GM12878 (cell line): Measurements from ENCODE around the gene SCNN1G. TPM values are rescaled to one million over a fixed set of nuclear protein-coding genes. Genes with fewer than 3 reads are reported as not detected.

ENCODE experiments used
- ATAC-seq: fragments of 200-7000 bp; cut with Tn5 transposase; 3 replicates; pipeline ENCODE4 v1.9.1; 2020; ENCODE audit warnings: mild to moderate bottlenecking, moderate library complexity
- BruUV-seq: library from RNA; stranded (reverse); fragments of 400-500 nt; replicated peaks from 2 replicates; lab custom pipeline; 2021; lab: Mats Ljungman, UMichigan
- CTCF ChIA-PET: fragments of 300-600 bp; sonication (Branson Sonifier 250); formaldehyde crosslinking; extraction: SDS; loops from one replicate; lab custom pipeline; 2021; ENCODE audit warnings: inconsistent platforms; lab: Yijun Ruan, JAX
- POLR2A ChIA-PET: fragments of 350-600 bp; formaldehyde crosslinking; extraction: SDS; loops from one replicate; lab custom pipeline; 2021; ENCODE audit warnings: inconsistent platforms; lab: Charles Lee
- RAD21 ChIA-PET: fragments of 300-600 bp; sonication (Branson Sonifier 250); formaldehyde crosslinking; loops from one replicate; lab custom pipeline; 2023; ENCODE audit warnings: antibody characterized with exemption; ENCODE audit not compliant: unreplicated experiment; lab: Charles Lee
- SMC1A ChIA-PET: fragments of 300-600 bp; sonication (Branson Sonifier 250); formaldehyde crosslinking; loops from one replicate; lab custom pipeline; 2023; ENCODE audit not compliant: unreplicated experiment, uncharacterized antibody; lab: Charles Lee
- DNase-seq: peaks from one replicate; pipeline ENCODE4 v3.0.0-alpha.2; 2011; ENCODE audit warnings: low read depth, low spot score
- FAIRE-seq: peaks from 3 replicates; lab custom pipeline; 2011; peaks lifted over from hg19 to GRCh38; lab: Jason Lieb, UNC
- H2AFZ ChIP-seq: 2 replicates; pipeline ENCODE4 v1.6.0; 2011; ENCODE audit warnings: low read depth, low read length, control low read depth; ENCODE audit not compliant: control insufficient read depth
- H3K27ac ChIP-seq: 2 replicates; pipeline ENCODE4 v1.5.1; 2011; ENCODE audit warnings: control low read depth; ENCODE audit not compliant: control insufficient read depth, insufficient read depth
- H3K27me3 ChIP-seq, 2 experiments: replicated peaks in 1 of 2; 2 replicates each; pipeline versions ENCODE4 v1.6.0 to v1.6.1; 2011; ENCODE audit warnings: low read length in 1 of 2; ENCODE audit not compliant: control insufficient read depth in 2 of 2, insufficient read depth in 2 of 2
- H3K36me3 ChIP-seq, 2 experiments: 2 replicates each; pipeline ENCODE4 v1.5.1; 2011; ENCODE audit warnings: low read length in 1 of 2; ENCODE audit not compliant: control insufficient read depth in 2 of 2, insufficient read depth in 2 of 2
- H3K4me1 ChIP-seq: 2 replicates; pipeline ENCODE4 v1.6.1; 2011; ENCODE audit warnings: mild to moderate bottlenecking, low read length, moderate library complexity, mixed read lengths; ENCODE audit not compliant: control insufficient read depth, insufficient read depth
- H3K4me2 ChIP-seq: 2 replicates; pipeline ENCODE4 v1.6.0; 2011; ENCODE audit warnings: control low read depth; ENCODE audit not compliant: control insufficient read depth, insufficient read depth
- H3K4me3 ChIP-seq: fragments of 200-600 bp; sonication (generic); 2 replicates; pipeline ENCODE4 v1.5.1; 2016
- H3K79me2 ChIP-seq: 2 replicates; pipeline ENCODE4 v1.6.0; 2011; ENCODE audit warnings: low read length; ENCODE audit not compliant: control insufficient read depth, insufficient read depth
- H3K9ac ChIP-seq: 2 replicates; pipeline ENCODE4 v1.8.0; 2011; ENCODE audit warnings: low read length, control low read depth, mixed read lengths; ENCODE audit not compliant: control insufficient read depth, insufficient read depth
- H3K9me3 ChIP-seq: replicated peaks from 3 replicates; pipeline ENCODE4 v1.5.1; 2011; ENCODE audit warnings: mild to moderate bottlenecking, low read length; ENCODE audit not compliant: control insufficient read depth, insufficient read depth
- H4K20me1 ChIP-seq: 2 replicates; pipeline ENCODE4 v1.6.0; 2011; ENCODE audit not compliant: control insufficient read depth, insufficient read depth
- CEBPB ChIP-seq, 2 experiments: fragments of 150-350 bp in 1 of 2; IDR thresholded peaks; 2 replicates each; pipeline ENCODE4 v1.6.1; 2012 to 2014; ENCODE audit warnings: low read depth in 2 of 2, low read length in 2 of 2, borderline replicate concordance in 1 of 2, inconsistent platforms in 1 of 2
- CHD1 ChIP-seq: IDR thresholded peaks from 2 replicates; pipeline ENCODE4 v1.6.1; 2012; ENCODE audit warnings: low read depth, low read length, improper control_type of control experiment
- CHD4 ChIP-seq: fragments of 200-600 bp; sonication (generic); IDR thresholded peaks from 2 replicates; pipeline ENCODE4 v1.6.1; 2016; ENCODE audit warnings: mild to moderate bottlenecking
- CREM ChIP-seq: IDR thresholded peaks from 2 replicates; pipeline ENCODE4 v1.6.1; 2014; ENCODE audit warnings: antibody characterized with exemption, low read depth
- ESRRA ChIP-seq: IDR thresholded peaks from 2 replicates; pipeline ENCODE4 v1.6.1; 2012; ENCODE audit warnings: mild to moderate bottlenecking, low read length, improper control_type of control experiment
- GATAD2B ChIP-seq: fragments of 450-650 bp; conservative IDR thresholded peaks from 2 replicates; pipeline ENCODE4 v1.6.1; 2017; ENCODE audit warnings: low read depth, mild to moderate bottlenecking, moderate library complexity
- HDGF ChIP-seq: fragments of 450-650 bp; IDR thresholded peaks from 2 replicates; pipeline ENCODE4 v1.6.1; 2016; ENCODE audit warnings: antibody characterized with exemption
- MTA2 ChIP-seq: fragments of 450-650 bp; IDR thresholded peaks from 2 replicates; pipeline ENCODE4 v1.6.1; 2016; ENCODE audit warnings: low read depth, mild to moderate bottlenecking, moderate library complexity
- NFXL1 ChIP-seq: fragments of 450-650 bp; IDR thresholded peaks from 2 replicates; pipeline ENCODE4 v1.6.1; 2017; ENCODE audit warnings: antibody characterized with exemption, mild to moderate bottlenecking, borderline replicate concordance
- NFYB ChIP-seq: IDR thresholded peaks from 2 replicates; pipeline ENCODE4 v1.6.1; 2011; ENCODE audit warnings: low read depth, mild to moderate bottlenecking, low read length, improper control_type of control experiment, moderate library complexity; ENCODE audit not compliant: insufficient read depth
- NR2F1 ChIP-seq: fragments of 450-650 bp; conservative IDR thresholded peaks from 2 replicates; pipeline ENCODE4 v1.6.1; 2017; ENCODE audit warnings: mild to moderate bottlenecking
- NRF1 ChIP-seq: conservative IDR thresholded peaks from 2 replicates; pipeline ENCODE4 v1.6.1; 2011; ENCODE audit warnings: mild to moderate bottlenecking, low read depth, low read length, improper control_type of control experiment
- RELB ChIP-seq: fragments of 450-650 bp; IDR thresholded peaks from 2 replicates; pipeline ENCODE4 v1.6.1; 2017; ENCODE audit warnings: low read depth, mild to moderate bottlenecking, moderate library complexity
- RUNX3 ChIP-seq: IDR thresholded peaks from 2 replicates; pipeline ENCODE4 v1.6.1; 2012; ENCODE audit warnings: low read length, inconsistent platforms
- SMC3 ChIP-seq: IDR thresholded peaks from 2 replicates; pipeline ENCODE4 v1.6.1; 2011; ENCODE audit warnings: low read length, improper control_type of control experiment, borderline replicate concordance
- SPI1 ChIP-seq: IDR thresholded peaks from 2 replicates; pipeline ENCODE4 v1.6.1; 2011; ENCODE audit warnings: low read depth, mild to moderate bottlenecking, low read length, moderate library complexity, borderline replicate concordance; ENCODE audit not compliant: insufficient read depth
- SRF ChIP-seq, 2 experiments: IDR thresholded peaks; 2 replicates each; pipeline ENCODE4 v1.6.1; 2011; ENCODE audit warnings: low read depth in 2 of 2, low read length in 2 of 2, mild to moderate bottlenecking in 1 of 2, moderate library complexity in 1 of 2
- ZBED1 ChIP-seq: IDR thresholded peaks from 2 replicates; pipeline ENCODE4 v1.6.1; 2016; ENCODE audit warnings: borderline replicate concordance
- ZNF217 ChIP-seq: fragments of 450-650 bp; IDR thresholded peaks from 2 replicates; pipeline ENCODE4 v1.6.1; 2017; ENCODE audit warnings: antibody characterized with exemption, mild to moderate bottlenecking
- ZNF592 ChIP-seq: fragments of 450-650 bp; IDR thresholded peaks from 2 replicates; pipeline ENCODE4 v1.6.1; 2017; ENCODE audit warnings: mild to moderate bottlenecking, moderate library complexity
- WGBS: methylation state at CpG from one replicate; pipeline ENCODE4 v1.1.6; 2016; ENCODE audit warnings: low lambda C conversion rate; ENCODE audit not compliant: insufficient replicate concordance, insufficient coverage; ENCODE audit errors: missing lambda C conversion rate; 5-methylcytosine and 5-hydroxymethylcytosine counted together
- in situ Hi-C: fragments of 300-500 bp; cut with MboI; formaldehyde crosslinking; loops from 9 replicates; pipeline ENCODE4 v1.14.3; 2018; ENCODE audit warnings: mixed read lengths
- intact Hi-C: fragments of 100-400 bp; cut with micrococcal nuclease; formaldehyde crosslinking; loops from one replicate; pipeline ENCODE4 v1.14.2; 2022; ENCODE audit not compliant: unreplicated experiment
- polyA plus RNA-seq, 11 experiments: library from polyadenylated mRNA; depleted of rRNA in 4 of 11; unstranded in 6 of 11; stranded (reverse) in 5 of 11; fragments of >200 nt; fragmentation: Nextera tagmentation in 4 of 11; fragmentation: Illumina TruSeq in 1 of 11; extraction: Ambion mirVana in 4 of 11; extraction: Trizol in 1 of 11; gene quantifications; 1 replicate in 1 of 11; 2 replicates in 10 of 11; pipeline versions ENCODE4 v1.2.1 to v1.2.3, GENCODE V29; 2011 to 2016; ENCODE audit warnings: inconsistent platforms in 2 of 11, missing spikeins in 2 of 11, low read depth in 1 of 11
- total RNA-seq, 4 experiments: library from RNA; depleted of rRNA in 3 of 4; stranded (reverse); fragments of >200 nt in 3 of 4; fragmentation: Illumina TruSeq in 1 of 4; extraction: Trizol in 1 of 4; gene quantifications; 2 replicates each; pipeline versions ENCODE4 v1.2.1 to v1.2.3, GENCODE V29; 2013 to 2021

The SCNN1G gene
- total and polyA plus RNA-seq, 10 of the 15 experiments (the other 5 are each of a cell fraction or from before 2014, with no cell fraction given), result 0.04 to 0.86 (median 0.08) TPM; not detected in 5

GRCh38 chr16:23160082-23160481, 22.5 kb upstream of the SCNN1G start:
- H3K4me1 ChIP-seq, result no peaks in the 10 kb centered on the region
- no peak overlapping the region for H3K9ac ChIP-seq
- TF ChIP-seq NRF1, result no peak
- TF ChIP-seq RUNX3, result no peak
- TF ChIP-seq NFXL1, result no peak
- TF ChIP-seq CHD4, result no peak
- TF ChIP-seq RELB, result no peak
- no peak for TF ChIP-seq GATAD2B
- no peak for TF ChIP-seq SPI1
- no peak for TF ChIP-seq SMC3
- no peak for TF ChIP-seq SRF (IDR thresholded peaks at IDR 0.05; ENCODE audit: low read depth in 2 of 2, low read length in 2 of 2)
- TF ChIP-seq CHD1, result no peak
- TF ChIP-seq MTA2, result no peak
- no peak for TF ChIP-seq HDGF
- no peak for TF ChIP-seq CEBPB (IDR thresholded peaks at IDR 0.05; ENCODE audit: borderline replicate concordance in 1 of 2, low read depth in 2 of 2, low read length in 2 of 2)
- no peak for TF ChIP-seq ZNF592
- TF ChIP-seq ZBED1, result no peak
- TF ChIP-seq ESRRA, result no peak
- no peak for TF ChIP-seq ZNF217
- no peak for TF ChIP-seq NR2F1
- no peak for TF ChIP-seq CREM
- TF ChIP-seq NFYB, result no peak
- TF ChIP-seq, all 136 proteins: peak for 0
- Histone ChIP-seq H3K79me2 (no peaks in the 10 kb centered on the region), H3K4me3 (no peak overlapping the region), H2AFZ (no peak overlapping the region), H3K36me3 (no peaks in the 10 kb centered on the region), H3K9me3 (no peaks in the 10 kb centered on the region), H3K4me2 (no peak overlapping the region), H3K27me3 (no peaks in the 10 kb centered on the region), H4K20me1 (no peaks in the 10 kb centered on the region), H3K27ac (no peak overlapping the region)
- in situ Hi-C loops (no loop called here), intact Hi-C loops (no loop called here)
- no TSS peak for BruUV-seq
- SMC1A ChIA-PET, result interaction anchor here (0.7 kb wide), 1 partner anchor 163 kb away, joined by 3 read pairs; no protein-coding TSS in a partner anchor
- no peak for FAIRE-seq
- no peak for DNase-seq
- POLR2A ChIA-PET, result no interaction called here
- RAD21 ChIA-PET, result no interaction called here
- WGBS, result 44% methylated on average over 4 of the region's 4 CpGs
- CTCF ChIA-PET, result no interaction called here
- no peak for ATAC-seq
